ENCODE results near the gene CACNA1C.

The CACNA1C gene

DNA sequence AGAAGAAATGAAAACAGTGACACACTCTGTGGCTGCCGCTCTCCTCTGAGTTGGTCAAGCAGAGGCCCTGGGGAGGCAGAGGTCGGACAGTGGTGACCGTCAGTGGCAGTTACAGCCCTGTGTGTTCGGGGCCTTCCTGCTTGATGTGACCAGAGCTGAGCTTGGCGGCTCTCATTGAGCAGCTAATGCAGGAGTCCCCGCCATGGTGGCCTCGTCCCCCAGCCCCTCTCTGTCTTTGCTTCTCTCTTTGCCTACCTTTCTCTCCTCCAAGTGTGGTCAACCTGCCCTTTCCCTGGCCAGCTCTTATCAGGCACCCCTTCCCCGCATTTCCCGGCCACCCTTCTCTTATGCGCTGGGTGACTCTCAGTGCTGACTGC lies 362.8 kb downstream of the CACNA1C start:
- DNase-seq (ENCODE audit: low spot score) = peak; percentile 69

GRCh38 chr12:2416158-2416557 lies 363.4 kb downstream of the CACNA1C start:
- no peak for DNase-seq (ENCODE audit: low spot score)

- no peak for DNase-seq (ENCODE audit: low spot score)
Observed at GRCh38 chr12:2417481-2418160, 364.8 kb downstream of the CACNA1C start.

GRCh38 chr12:2418579-2418978 lies 365.8 kb downstream of the CACNA1C start:
- no peak for DNase-seq (ENCODE audit: low spot score)

GRCh38 chr12:2422591-2422990 lies 369.8 kb downstream of the CACNA1C start:
- DNase-seq (ENCODE audit: low spot score) = no peak

GRCh38 chr12:2429032-2429431 lies 376.2 kb downstream of the CACNA1C start:
- no peak for DNase-seq (ENCODE audit: low spot score)

GRCh38 chr12:2431810-2432209 lies 379.0 kb downstream of the CACNA1C start:
- peak; percentile 47 for DNase-seq (ENCODE audit: low spot score)

DNA sequence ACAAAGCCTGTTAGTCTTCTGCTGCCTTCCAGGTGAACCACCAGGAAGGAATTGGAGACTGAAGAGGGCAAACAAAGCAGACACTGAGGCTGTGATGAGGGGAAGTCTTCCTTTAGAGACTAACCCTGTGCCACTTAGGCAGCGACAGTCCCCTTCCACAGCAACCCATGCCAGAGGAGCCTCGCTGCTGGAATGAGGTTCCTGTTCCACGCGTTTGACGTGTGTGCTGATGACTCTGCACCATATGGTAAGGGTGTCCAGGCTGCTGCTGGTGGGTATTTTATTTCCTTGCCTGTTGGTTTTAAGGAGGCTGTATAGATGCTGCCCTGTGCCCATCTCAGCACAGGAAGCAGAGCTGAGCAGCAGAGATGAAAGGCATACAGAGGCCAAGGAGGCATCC lies 380.1 kb downstream of the CACNA1C start:
- DNase-seq (ENCODE audit: low spot score) = no peak

DNA sequence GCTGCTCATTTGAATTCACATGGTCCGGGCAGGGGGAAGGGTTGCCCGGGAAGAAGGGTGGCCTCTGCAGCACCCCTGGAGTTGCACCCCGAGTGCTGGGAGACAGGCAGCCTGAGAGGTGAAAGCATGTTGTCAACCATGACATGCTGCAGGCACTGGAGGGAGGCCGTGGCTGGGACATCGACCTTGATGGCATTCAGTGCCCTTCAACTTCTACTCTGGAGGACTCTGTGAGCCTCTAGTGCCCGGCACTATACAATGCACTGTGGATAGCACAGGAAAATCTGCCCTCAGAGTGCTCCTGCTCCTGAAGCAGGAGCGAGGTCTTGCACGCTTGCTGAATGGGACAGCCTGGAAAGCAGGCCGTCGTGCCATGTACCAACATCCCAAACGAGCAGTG lies 382.7 kb downstream of the CACNA1C start:
- DNase-seq (ENCODE audit: low spot score) = no peak

DNA sequence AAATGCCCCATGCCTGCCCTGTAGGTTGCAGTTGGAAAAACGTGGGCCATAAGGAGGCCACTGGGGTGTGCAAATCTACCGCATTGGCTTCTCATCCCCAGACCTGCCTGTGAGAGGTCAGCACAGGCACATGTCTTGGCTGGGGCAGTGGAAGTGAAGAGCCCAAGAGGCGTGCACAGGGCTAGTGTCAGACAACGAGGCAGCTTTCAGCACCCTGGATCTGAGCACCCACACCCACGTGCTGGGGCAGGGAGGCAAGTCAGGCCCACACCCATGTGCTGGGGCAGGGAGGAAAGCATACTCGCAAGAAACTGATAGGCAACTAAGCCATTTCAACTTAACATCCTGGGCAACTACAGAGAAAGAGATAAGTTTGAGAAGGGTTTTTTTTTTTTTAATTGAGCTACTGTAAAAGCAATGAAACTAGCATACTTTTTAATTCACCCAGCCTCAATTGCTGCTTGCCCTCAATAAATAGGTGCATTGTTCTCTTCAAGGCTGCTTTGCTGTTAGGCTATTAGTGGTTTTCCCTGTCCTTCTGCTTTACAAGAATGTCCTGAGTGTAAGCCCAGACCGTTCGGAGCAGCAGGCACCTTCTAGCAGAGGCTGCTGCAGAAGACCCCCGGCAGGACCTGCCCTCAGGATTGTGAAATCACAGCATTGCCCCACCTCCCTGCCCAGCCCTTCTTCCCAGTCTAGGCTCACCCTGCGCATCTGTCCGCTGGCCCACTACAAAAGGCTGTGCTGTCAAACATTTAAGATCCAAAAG lies 386.7 kb downstream of the CACNA1C start:
- DNase-seq (ENCODE audit: low spot score) = no peak

DNA sequence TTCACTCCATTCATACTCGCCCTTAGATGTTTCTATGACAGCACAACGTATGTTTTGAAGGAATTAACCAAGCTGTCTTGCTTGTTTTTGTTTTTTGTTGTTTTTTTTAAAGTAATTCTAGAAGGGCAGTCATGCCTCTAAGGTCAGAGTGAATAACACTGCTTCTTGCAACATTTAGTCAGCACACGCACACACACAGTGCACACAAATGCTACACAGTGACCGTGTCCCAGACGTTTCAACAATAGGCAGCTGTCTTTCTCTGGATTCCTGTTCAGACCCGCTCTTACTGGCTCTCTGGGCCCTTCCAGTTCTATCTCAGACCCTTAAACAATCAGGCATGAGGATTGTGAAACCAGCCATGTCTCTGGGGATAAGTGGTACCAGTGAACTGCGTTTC lies 391.0 kb downstream of the CACNA1C start:
- DNase-seq (ENCODE audit: low spot score) = no peak

- DNase-seq (ENCODE audit: low spot score) = no peak
Observed at GRCh38 chr12:2445968-2446367, 393.2 kb downstream of the CACNA1C start.

GRCh38 chr12:2447861-2448260 lies 395.1 kb downstream of the CACNA1C start:
- no peak for DNase-seq (ENCODE audit: low spot score)

DNA sequence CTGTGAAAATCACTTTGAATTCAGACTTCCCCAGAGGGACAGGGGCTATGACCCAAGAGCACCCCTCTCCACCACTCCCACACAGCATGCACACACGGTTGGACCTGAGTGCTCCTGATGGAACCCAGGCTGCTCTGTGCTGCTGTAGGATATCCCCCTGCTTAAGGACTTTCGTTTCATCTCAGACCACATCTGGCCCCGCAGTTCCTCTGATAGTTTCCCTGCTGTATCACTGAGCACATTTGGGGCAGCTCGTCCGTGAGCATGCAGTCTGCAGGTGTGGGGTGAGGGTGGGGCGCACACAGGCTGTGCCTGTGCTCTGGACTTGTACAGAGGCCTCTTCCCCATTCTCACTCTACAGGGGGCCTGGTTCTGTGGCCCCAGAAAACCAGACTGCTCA lies 396.8 kb downstream of the CACNA1C start:
- DNase-seq (ENCODE audit: low spot score) = no peak

DNA sequence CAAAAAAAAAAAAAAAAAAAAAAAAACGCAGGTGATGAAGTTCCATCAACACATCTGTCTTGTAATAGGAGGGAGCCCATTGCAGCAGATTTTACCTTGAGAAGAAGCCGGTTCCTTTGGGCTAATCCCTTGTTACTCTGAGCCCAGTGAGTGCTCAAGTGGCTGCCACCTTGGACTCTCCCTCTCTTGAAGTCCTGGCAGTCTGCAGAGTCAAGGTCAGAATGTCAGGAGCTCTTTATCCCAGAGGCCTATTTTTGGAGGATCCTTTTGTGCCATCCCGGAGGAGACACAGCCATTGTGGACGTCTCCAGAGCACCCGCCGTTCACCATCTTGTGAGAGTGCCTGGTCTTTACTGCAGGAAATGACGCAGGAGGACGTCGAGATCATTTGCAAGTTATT lies 397.8 kb downstream of the CACNA1C start:
- DNase-seq (ENCODE audit: low spot score) = no peak

DNA sequence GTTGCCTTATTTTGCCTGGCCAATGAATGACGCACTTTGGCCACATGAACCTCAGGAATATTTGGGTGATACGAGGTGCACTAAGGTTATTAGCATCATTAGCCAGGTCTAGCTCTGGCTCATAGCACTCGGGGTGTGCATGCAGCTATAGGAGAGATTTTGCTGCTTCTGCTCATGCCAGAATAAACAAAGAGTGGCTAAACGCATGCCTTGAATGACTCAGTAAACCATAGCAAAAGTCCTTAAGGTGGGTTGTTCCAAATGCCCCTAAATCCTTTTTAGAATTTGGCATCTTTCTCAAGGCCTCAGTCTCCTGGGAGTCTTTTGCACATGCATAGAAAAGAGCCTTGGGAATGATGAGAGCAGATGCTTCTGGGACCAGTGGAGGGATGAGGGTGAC lies 398.2 kb downstream of the CACNA1C start:
- peak; percentile 77 for DNase-seq (ENCODE audit: low spot score)

- no peak for DNase-seq (ENCODE audit: low spot score)
Observed at GRCh38 chr12:2451497-2451896, 398.7 kb downstream of the CACNA1C start.

DNA sequence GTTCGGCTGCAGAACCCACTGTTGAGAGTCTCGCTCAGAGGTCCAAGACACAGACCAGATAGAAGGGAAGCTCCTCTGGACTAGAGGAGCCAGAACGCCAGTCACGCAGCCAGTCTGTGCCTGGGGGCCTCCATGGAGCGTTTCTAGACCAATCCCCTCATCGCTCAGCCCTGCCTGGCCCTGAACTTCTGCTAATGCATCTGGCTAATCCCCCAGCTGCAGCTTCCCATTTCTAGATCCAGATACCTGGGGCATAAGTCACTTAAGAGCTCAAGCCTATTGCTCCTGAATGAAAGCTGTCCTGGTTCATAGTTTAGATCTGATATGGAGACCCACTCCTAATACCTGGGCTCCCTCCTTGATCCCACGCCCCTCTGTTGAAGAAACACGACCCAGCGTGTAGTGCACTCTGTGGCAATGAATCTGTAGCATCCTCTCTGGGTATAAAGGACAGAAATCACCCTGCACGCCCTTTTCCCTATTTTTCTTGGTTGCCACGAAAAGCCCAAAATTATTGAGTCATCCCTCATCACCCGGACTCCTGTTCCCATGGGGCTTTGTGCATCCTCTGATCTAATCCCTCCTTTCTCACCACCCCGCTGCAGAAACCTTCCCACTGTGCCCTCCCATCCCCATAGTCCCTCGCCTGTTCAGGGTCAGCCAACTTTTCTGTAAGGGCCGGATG lies 400.4 kb downstream of the CACNA1C start:
- DNase-seq (ENCODE audit: low spot score) = peak; percentile 89

DNA sequence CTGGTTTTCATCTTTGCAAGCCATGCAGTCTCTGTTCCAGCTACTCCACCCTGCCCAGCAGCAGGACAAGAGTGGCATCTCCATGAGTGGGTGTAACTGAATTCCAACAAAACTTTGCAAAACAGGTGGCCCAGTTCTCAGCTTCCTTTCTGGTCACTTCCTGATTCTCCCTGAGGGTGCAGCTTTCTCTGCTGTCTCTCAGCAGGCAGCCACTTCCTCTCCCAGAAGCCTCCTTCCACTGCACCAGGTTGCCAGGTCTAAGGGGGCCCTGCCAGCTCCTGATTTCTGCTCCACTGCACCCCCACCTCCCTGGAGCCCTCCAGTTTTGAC lies 400.9 kb downstream of the CACNA1C start:
- DNase-seq (ENCODE audit: low spot score) = no peak

DNA sequence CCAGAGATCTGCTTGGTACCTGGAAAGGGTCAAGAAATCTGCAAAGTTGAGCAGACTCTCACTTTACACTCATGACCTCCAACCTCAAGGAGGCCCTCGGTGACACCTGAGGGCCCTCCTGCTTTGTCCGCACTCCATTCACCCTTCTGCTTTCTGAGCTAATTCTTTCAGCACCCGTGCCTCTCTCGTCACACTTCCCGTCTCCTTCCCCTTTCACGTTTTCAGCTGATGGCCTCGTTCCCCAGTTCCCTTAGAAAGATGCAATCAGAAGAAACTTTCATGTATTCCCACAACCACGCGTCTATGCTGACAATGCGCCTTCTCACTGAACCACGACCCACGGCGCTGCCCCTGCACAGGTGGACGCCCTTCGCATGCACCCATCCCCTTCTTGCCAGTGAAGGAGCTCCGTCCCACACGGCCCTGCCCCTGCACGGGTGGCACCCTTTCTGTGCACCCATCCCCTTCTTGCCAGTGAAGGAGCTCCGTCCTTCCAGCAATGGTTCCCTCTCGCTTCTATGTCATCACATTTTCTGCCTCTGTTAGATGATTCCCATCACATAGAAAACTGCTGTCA lies 401.9 kb downstream of the CACNA1C start:
- DNase-seq (ENCODE audit: low spot score) = no peak

GRCh38 chr12:2455410-2455809 lies 402.6 kb downstream of the CACNA1C start:
- DNase-seq (ENCODE audit: low spot score) = no peak

GRCh38 chr12:2456122-2456812 lies 403.5 kb downstream of the CACNA1C start:
- DNase-seq (ENCODE audit: low spot score) = no peak
